ENCODE measurements around the gene ZNF441. TPM values are rescaled to one million over a fixed set of nuclear protein-coding genes. Genes with fewer than 3 reads are reported as not detected.
A peak's percentile ranks its signal among the peaks of the same experiment; 100 is the strongest.

Gene ZNF441
- total RNA-seq, 1 donor from 2014 or later: 10.6 TPM

- H3K9me3 Mint-ChIP-seq (ENCODE audit: unreplicated experiment): peaks cover 9% of the 10 kb centered on the region
- H3K36me3 Mint-ChIP-seq (ENCODE audit: unreplicated experiment): no peaks in the 10 kb centered on the region
- no peak overlapping the region for H3K27ac Mint-ChIP-seq (ENCODE audit: unreplicated experiment)
- H3K27me3 Mint-ChIP-seq (ENCODE audit: unreplicated experiment): peaks cover 5% of the 10 kb centered on the region
- no peak overlapping the region for H3K4me3 Mint-ChIP-seq (ENCODE audit: unreplicated experiment)
- TF ChIP-seq CTCF (IDR thresholded peaks at IDR 0.05; ENCODE audit: partially characterized antibody, unreplicated experiment): no peak
- peaks cover 7% of the 10 kb centered on the region for H3K4me1 Mint-ChIP-seq (ENCODE audit: low read depth, unreplicated experiment)
- no peak for DNase-seq
Observed at GRCh38 chr19:11792942-11793341, 26.1 kb downstream of the ZNF441 start.

DNA sequence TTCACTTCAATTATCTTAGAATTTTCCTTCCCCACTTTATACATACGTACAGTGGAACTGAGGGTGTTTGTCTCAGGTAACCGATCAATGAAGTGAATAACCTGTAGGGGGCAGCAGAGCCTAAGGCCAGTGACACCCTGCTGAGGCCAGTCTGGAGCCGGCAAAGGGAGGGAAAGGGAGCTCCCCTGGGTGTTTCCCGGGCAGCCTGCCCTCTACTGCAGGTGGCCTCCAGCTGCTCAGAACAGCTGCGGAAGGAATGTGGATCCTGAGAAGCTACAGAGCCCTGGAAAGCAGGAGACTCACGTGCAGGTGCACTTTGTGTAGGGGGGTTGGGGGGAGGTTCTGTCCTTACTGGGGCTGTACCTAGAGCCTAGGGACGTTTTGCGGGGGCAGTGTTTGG lies 30.7 kb downstream of the ZNF441 start:
- peak overlapping the region; percentile 99 for H3K27ac Mint-ChIP-seq (ENCODE audit: unreplicated experiment)
- peaks cover 13% of the 10 kb centered on the region for H3K9me3 Mint-ChIP-seq (ENCODE audit: unreplicated experiment)
- H3K27me3 Mint-ChIP-seq (ENCODE audit: unreplicated experiment): peaks cover 5% of the 10 kb centered on the region
- H3K36me3 Mint-ChIP-seq (ENCODE audit: unreplicated experiment): peaks cover 17% of the 10 kb centered on the region
- peak overlapping the region; percentile 94 for H3K4me3 Mint-ChIP-seq (ENCODE audit: unreplicated experiment)
- DNase-seq: peak; percentile 87
- peaks cover 9% of the 10 kb centered on the region for H3K4me1 Mint-ChIP-seq (ENCODE audit: low read depth, unreplicated experiment)
- peak; percentile 94 for TF ChIP-seq CTCF (IDR thresholded peaks at IDR 0.05; ENCODE audit: partially characterized antibody, unreplicated experiment)

- Mint-ChIP-seq H3K36me3 (ENCODE audit: unreplicated experiment) (peaks cover 24% of the 10 kb centered on the region), H3K4me3 (ENCODE audit: unreplicated experiment) (peak within 1 kb of the TSS; percentile 94), H3K27me3 (ENCODE audit: unreplicated experiment) (peaks cover 5% of the 10 kb centered on the region), H3K9me3 (ENCODE audit: unreplicated experiment) (peaks cover 13% of the 10 kb centered on the region), H3K27ac (ENCODE audit: unreplicated experiment) (peak within 1 kb of the TSS; percentile 99), H3K4me1 (ENCODE audit: low read depth, unreplicated experiment) (peaks cover 9% of the 10 kb centered on the region)
- TF ChIP-seq CTCF (IDR thresholded peaks at IDR 0.05; ENCODE audit: partially characterized antibody, unreplicated experiment): no peak
- DNase-seq: peak; percentile 97
Observed at GRCh38 chr19:11798391-11799330, 31.9 kb downstream of the ZNF441 start, which contains the start of gene ZNF491. Gene ZNF491 (plus strand): TSS chr19:11798523. CDS start chr19:11805954, 7,431 bp downstream.

GRCh38 chr19:11806354-11807098 lies 39.7 kb downstream of the ZNF441 start:
- no peak overlapping the region for H3K27ac Mint-ChIP-seq (ENCODE audit: unreplicated experiment)
- H3K27me3 Mint-ChIP-seq (ENCODE audit: unreplicated experiment): peaks cover 6% of the 10 kb centered on the region
- H3K9me3 Mint-ChIP-seq (ENCODE audit: unreplicated experiment): peaks cover 26% of the 10 kb centered on the region
- no peak overlapping the region for H3K4me3 Mint-ChIP-seq (ENCODE audit: unreplicated experiment)
- H3K36me3 Mint-ChIP-seq (ENCODE audit: unreplicated experiment): peaks cover 81% of the 10 kb centered on the region
- TF ChIP-seq CTCF (IDR thresholded peaks at IDR 0.05; ENCODE audit: partially characterized antibody, unreplicated experiment): no peak
- no peaks in the 10 kb centered on the region for H3K4me1 Mint-ChIP-seq (ENCODE audit: low read depth, unreplicated experiment)
- DNase-seq: no peak
